WTC11 (cell line): Measurements from ENCODE around the gene SLC15A2. TPM values are rescaled to one million over a fixed set of nuclear protein-coding genes. Genes with fewer than 3 reads are reported as not detected.

Experiments
- ATAC-seq: fragments of 200-7000 bp; cut with Tn5 transposase; 2 replicates; pipeline ENCODE4 v1.10.0; 2021; ENCODE audit warnings: mild to moderate bottlenecking, moderate library complexity
- CTCF ChIA-PET: fragments of 300-600 bp; sonication (Branson Sonifier 250); formaldehyde crosslinking; loops from one replicate; lab custom pipeline; 2021; ENCODE audit warnings: antibody characterized with exemption; lab: Charles Lee
- POLR2A ChIA-PET: fragments of 350-600 bp; sonication (Branson Sonifier 250); formaldehyde crosslinking; loops from one replicate; lab custom pipeline; 2021; ENCODE audit warnings: antibody characterized with exemption; lab: Charles Lee
- DNase-seq: peaks from one replicate; pipeline ENCODE4 v3.0.0; 2021; ENCODE audit warnings: low spot score
- H3K27ac Mint-ChIP-seq: 2 replicates; pipeline ENCODE4 v1.8.0; 2021; ENCODE audit warnings: mixed read lengths
- H3K27me3 Mint-ChIP-seq: 2 replicates; pipeline ENCODE4 v1.8.0; 2021; ENCODE audit warnings: low read depth, mild to moderate bottlenecking, moderate library complexity, mixed read lengths
- H3K36me3 Mint-ChIP-seq: 2 replicates; pipeline ENCODE4 v1.8.0; 2021; ENCODE audit warnings: mixed read lengths
- H3K4me1 Mint-ChIP-seq: 2 replicates; pipeline ENCODE4 v1.8.0; 2022; ENCODE audit warnings: mixed read lengths
- H3K4me3 Mint-ChIP-seq: 2 replicates; pipeline ENCODE4 v1.8.0; 2021; ENCODE audit warnings: mild to moderate bottlenecking, moderate library complexity, mixed read lengths
- H3K9me3 Mint-ChIP-seq: 2 replicates; pipeline ENCODE4 v1.8.0; 2021; ENCODE audit warnings: mixed read lengths
- ELF4 ChIP-seq: sonication (generic); formaldehyde crosslinking; IDR thresholded peaks from 2 replicates; pipeline ENCODE4 v1.8.1; 2022; ENCODE audit warnings: low read depth, mild to moderate bottlenecking, moderate library complexity, missing genetic modification reagents
- FOXK1 ChIP-seq: sonication (generic); formaldehyde crosslinking; IDR thresholded peaks from 2 replicates; pipeline ENCODE4 v1.8.0; 2022; ENCODE audit warnings: mild to moderate bottlenecking, moderate library complexity, missing genetic modification reagents
- GRHL2 ChIP-seq: fragments of 250-450 bp; sonication (Bioruptor Pico); IDR thresholded peaks from 2 replicates; pipeline ENCODE4 v1.8.0; 2022; ENCODE audit warnings: mild to moderate bottlenecking, moderate library complexity; ENCODE audit not compliant: insufficient replicate concordance, severe bottlenecking
- HMGA2 ChIP-seq: fragments of 250-450 bp; sonication (Bioruptor Pico); IDR thresholded peaks from 2 replicates; pipeline ENCODE4 v1.4.0; 2021; ENCODE audit warnings: mild to moderate bottlenecking, moderate library complexity
- IRF2 ChIP-seq: sonication (generic); formaldehyde crosslinking; IDR thresholded peaks from 2 replicates; pipeline ENCODE4 v1.8.0; 2022; ENCODE audit warnings: low read depth, missing genetic modification reagents, borderline replicate concordance
- JAZF1 ChIP-seq: fragments of 250-450 bp; sonication (Bioruptor Pico); IDR thresholded peaks from 2 replicates; pipeline ENCODE4 v1.9.0; 2021; ENCODE audit warnings: moderate library complexity, mild to moderate bottlenecking, inconsistent platforms
- JUN ChIP-seq: sonication (generic); formaldehyde crosslinking; IDR thresholded peaks from 2 replicates; pipeline ENCODE4 v1.8.0; 2023; ENCODE audit warnings: mild to moderate bottlenecking, missing genetic modification reagents
- NFYB ChIP-seq: sonication (generic); formaldehyde crosslinking; conservative IDR thresholded peaks from 2 replicates; pipeline ENCODE4 v1.8.0; 2022; ENCODE audit warnings: low read depth, missing genetic modification reagents
- PREB ChIP-seq: sonication (generic); formaldehyde crosslinking; IDR thresholded peaks from 2 replicates; pipeline ENCODE4 v1.8.1; 2022; ENCODE audit warnings: mild to moderate bottlenecking, missing genetic modification reagents, moderate library complexity, borderline replicate concordance
- RELA ChIP-seq: sonication (generic); formaldehyde crosslinking; IDR thresholded peaks from 2 replicates; pipeline ENCODE4 v1.8.1; 2022; ENCODE audit warnings: missing genetic modification reagents, mild to moderate bottlenecking, borderline replicate concordance
- RORB ChIP-seq: fragments of 250-450 bp; sonication (Bioruptor Pico); IDR thresholded peaks from 2 replicates; pipeline ENCODE4 v1.9.0; 2021; ENCODE audit warnings: mild to moderate bottlenecking
- SMAD3 ChIP-seq: sonication (generic); formaldehyde crosslinking; IDR thresholded peaks from 2 replicates; pipeline ENCODE4 v1.8.0; 2022; ENCODE audit warnings: missing genetic modification reagents, mild to moderate bottlenecking, borderline replicate concordance
- SMAD4 ChIP-seq: sonication (generic); formaldehyde crosslinking; IDR thresholded peaks from 2 replicates; pipeline ENCODE4 v1.8.0; 2022; ENCODE audit warnings: mild to moderate bottlenecking, missing genetic modification reagents
- STAT6 ChIP-seq: sonication (generic); formaldehyde crosslinking; conservative IDR thresholded peaks from 2 replicates; pipeline ENCODE4 v1.8.1; 2023; ENCODE audit warnings: mild to moderate bottlenecking, low read depth, missing genetic modification reagents, moderate library complexity
- TEAD1 ChIP-seq: sonication (generic); formaldehyde crosslinking; IDR thresholded peaks from 2 replicates; pipeline ENCODE4 v1.8.0; 2022; ENCODE audit warnings: mild to moderate bottlenecking, missing genetic modification reagents
- TEAD4 ChIP-seq: sonication (generic); formaldehyde crosslinking; IDR thresholded peaks from 2 replicates; pipeline ENCODE4 v1.8.0; 2022; ENCODE audit warnings: mild to moderate bottlenecking, missing genetic modification reagents
- TP53 ChIP-seq: sonication (generic); formaldehyde crosslinking; IDR thresholded peaks from 2 replicates; pipeline ENCODE4 v1.8.1; 2023; ENCODE audit warnings: mild to moderate bottlenecking, missing genetic modification reagents
- USF1 ChIP-seq: sonication (generic); formaldehyde crosslinking; IDR thresholded peaks from 2 replicates; pipeline ENCODE4 v1.8.0; 2022; ENCODE audit warnings: mild to moderate bottlenecking, missing genetic modification reagents
- ZNF263 ChIP-seq: sonication (generic); formaldehyde crosslinking; IDR thresholded peaks from 2 replicates; pipeline ENCODE4 v1.8.1; 2022; ENCODE audit warnings: low read depth, mild to moderate bottlenecking, moderate library complexity, missing genetic modification reagents
- ZNF317 ChIP-seq: sonication (generic); formaldehyde crosslinking; IDR thresholded peaks from 2 replicates; pipeline ENCODE4 v1.8.1; 2023; ENCODE audit warnings: low read depth, mild to moderate bottlenecking, moderate library complexity, missing genetic modification reagents, borderline replicate concordance
- ZNF532 ChIP-seq: fragments of 250-450 bp; sonication (Bioruptor Pico); IDR thresholded peaks from 2 replicates; pipeline ENCODE4 v1.9.0; 2021; ENCODE audit warnings: mild to moderate bottlenecking, borderline replicate concordance
- ZSCAN18 ChIP-seq: fragments of 250-450 bp; sonication (Bioruptor Pico); IDR thresholded peaks from 2 replicates; pipeline ENCODE4 v2.1.2; 2022; ENCODE audit warnings: mild to moderate bottlenecking, moderate library complexity
- total RNA-seq: library from RNA; stranded (reverse); gene quantifications from 3 replicates; pipeline ENCODE4 v1.2.3, GENCODE V29; 2021

The SLC15A2 gene
- total RNA-seq, 1 experiment from 2014 or later = 2.4 TPM

GRCh38 chr3:121913305-121913990 is 19.2 kb downstream of the SLC15A2 start:
- H3K9me3 Mint-ChIP-seq = peaks cover 14% of the 10 kb centered on the region
- no peaks in the 10 kb centered on the region for H3K27me3 Mint-ChIP-seq
- ChIA-PET POLR2A (no interaction called here), CTCF (no interaction called here)
- no peak overlapping the region for H3K27ac Mint-ChIP-seq
- no peak for DNase-seq
- ATAC-seq = no peak
- TF ChIP-seq ELF4 = no peak
- TF ChIP-seq NFYB = no peak
- TF ChIP-seq ZSCAN18 (CRISPR knock-in tag) = no peak
- no peak for TF ChIP-seq ZNF317 (CRISPR knock-in tag)
- no peak for TF ChIP-seq JUN
- no peak for TF ChIP-seq TEAD4 (CRISPR knock-in tag)
- no peak for TF ChIP-seq PREB (CRISPR knock-in tag)
- no peak for TF ChIP-seq ZNF263
- no peak for TF ChIP-seq USF1 (CRISPR knock-in tag)
- no peak for TF ChIP-seq FOXK1 (CRISPR knock-in tag)
- no peak for TF ChIP-seq RELA (CRISPR knock-in tag)
- no peak for TF ChIP-seq ZNF532 (CRISPR knock-in tag)
- no peak for TF ChIP-seq SMAD4
- no peak for TF ChIP-seq SMAD3
- no peak for TF ChIP-seq TP53 (CRISPR knock-in tag)
- TF ChIP-seq HMGA2 (CRISPR knock-in tag) = no peak
- TF ChIP-seq, all 79 proteins: peak for 0
- H3K36me3 Mint-ChIP-seq = peaks cover 17% of the 10 kb centered on the region
- H3K4me1 Mint-ChIP-seq = peaks cover 12% of the 10 kb centered on the region
- H3K4me3 Mint-ChIP-seq = no peak overlapping the region

- Mint-ChIP-seq H3K4me1 (peaks cover 14% of the 10 kb centered on the region), H3K27me3 (no peaks in the 10 kb centered on the region), H3K9me3 (peaks cover 6% of the 10 kb centered on the region), H3K36me3 (peaks cover 10% of the 10 kb centered on the region), H3K27ac (0 out of 2 replicates have a peak overlapping the region, but pooled peaks have one; percentile 15), H3K4me3 (no peak overlapping the region)
- CTCF ChIA-PET = interaction anchor here (0.6 to 1.8 kb wide), 5 partner anchors 81 to 660 kb away, joined by 3 to 16 read pairs (median 4); no protein-coding TSS in a partner anchor
- DNase-seq = peak; percentile 14
- POLR2A ChIA-PET = interaction anchor here (0.5 kb wide), 1 partner anchor 114 kb away, joined by 6 read pairs; no protein-coding TSS in a partner anchor
- ATAC-seq = peak; percentile 56
- TF ChIP-seq JAZF1 (CRISPR knock-in tag) (no peak), RORB (CRISPR knock-in tag) (no peak), TEAD1 (no peak), GRHL2 (CRISPR knock-in tag) (no peak), IRF2 (CRISPR knock-in tag) (no peak), JUN (no peak), STAT6 (CRISPR knock-in tag) (no peak), SMAD4 (no peak), PREB (CRISPR knock-in tag) (no peak)
These were observed 20.1 kb downstream of the SLC15A2 start for GRCh38 chr3:121914081-121914998.
